ENCODE measurements around the gene NDUFS7.

Gene NDUFS7

GRCh38 chr19:1386945-1387683 lies 3.4 kb downstream of the NDUFS7 start:
- DNase-seq: no peak

GRCh38 chr19:1387684-1388636 lies 4.3 kb downstream of the NDUFS7 start:
- DNase-seq: no peak

- DNase-seq: no peak
Observed at GRCh38 chr19:1388637-1389026, 4.9 kb downstream of the NDUFS7 start.

GRCh38 chr19:1389033-1389940 lies 5.6 kb downstream of the NDUFS7 start:
- DNase-seq: no peak

GRCh38 chr19:1390890-1391423 lies 7.2 kb downstream of the NDUFS7 start:
- no peak for DNase-seq

GRCh38 chr19:1392407-1392806 lies 8.7 kb downstream of the NDUFS7 start:
- no peak for DNase-seq

- DNase-seq: no peak
Observed at GRCh38 chr19:1392939-1393530, 9.3 kb downstream of the NDUFS7 start.

GRCh38 chr19:1393841-1394240 lies 10.1 kb downstream of the NDUFS7 start:
- DNase-seq: no peak

GRCh38 chr19:1394252-1395193 lies 10.8 kb downstream of the NDUFS7 start:
- DNase-seq: peak; percentile 78

- DNase-seq: peak; percentile 48
Observed at GRCh38 chr19:1395194-1396018, 11.7 kb downstream of the NDUFS7 start.

- no peak for DNase-seq
Observed at GRCh38 chr19:1396019-1396767, 12.5 kb downstream of the NDUFS7 start.

GRCh38 chr19:1396768-1397679 lies 13.3 kb downstream of the NDUFS7 start:
- no peak for DNase-seq

- DNase-seq: no peak
Observed at GRCh38 chr19:1397838-1398237, 14.1 kb downstream of the NDUFS7 start.

GRCh38 chr19:1399079-1399478 lies 15.4 kb downstream of the NDUFS7 start:
- DNase-seq: no peak

- no peak for DNase-seq
Observed at GRCh38 chr19:1399745-1400144, 16.0 kb downstream of the NDUFS7 start.

GRCh38 chr19:1400281-1401137 lies 16.8 kb downstream of the NDUFS7 start:
- DNase-seq: no peak

All from NCI-H1105 (cell line).